Hematopoietic multipotent progenitor cell treated with erythropoietin and hydrocortisone succinate and interleukin-3 and kit ligand, for 8 days (in vitro differentiated cells): Measurements from ENCODE around the gene CNKSR1.
A peak's percentile ranks its signal among the peaks of the same experiment; 100 is the strongest.

Source experiments
- DNase-seq: peaks from one replicate; pipeline ENCODE4 v3.0.0-alpha.2; 2015

The CNKSR1 gene, protein sequence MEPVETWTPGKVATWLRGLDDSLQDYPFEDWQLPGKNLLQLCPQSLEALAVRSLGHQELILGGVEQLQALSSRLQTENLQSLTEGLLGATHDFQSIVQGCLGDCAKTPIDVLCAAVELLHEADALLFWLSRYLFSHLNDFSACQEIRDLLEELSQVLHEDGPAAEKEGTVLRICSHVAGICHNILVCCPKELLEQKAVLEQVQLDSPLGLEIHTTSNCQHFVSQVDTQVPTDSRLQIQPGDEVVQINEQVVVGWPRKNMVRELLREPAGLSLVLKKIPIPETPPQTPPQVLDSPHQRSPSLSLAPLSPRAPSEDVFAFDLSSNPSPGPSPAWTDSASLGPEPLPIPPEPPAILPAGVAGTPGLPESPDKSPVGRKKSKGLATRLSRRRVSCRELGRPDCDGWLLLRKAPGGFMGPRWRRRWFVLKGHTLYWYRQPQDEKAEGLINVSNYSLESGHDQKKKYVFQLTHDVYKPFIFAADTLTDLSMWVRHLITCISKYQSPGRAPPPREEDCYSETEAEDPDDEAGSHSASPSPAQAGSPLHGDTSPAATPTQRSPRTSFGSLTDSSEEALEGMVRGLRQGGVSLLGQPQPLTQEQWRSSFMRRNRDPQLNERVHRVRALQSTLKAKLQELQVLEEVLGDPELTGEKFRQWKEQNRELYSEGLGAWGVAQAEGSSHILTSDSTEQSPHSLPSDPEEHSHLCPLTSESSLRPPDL

DNA sequence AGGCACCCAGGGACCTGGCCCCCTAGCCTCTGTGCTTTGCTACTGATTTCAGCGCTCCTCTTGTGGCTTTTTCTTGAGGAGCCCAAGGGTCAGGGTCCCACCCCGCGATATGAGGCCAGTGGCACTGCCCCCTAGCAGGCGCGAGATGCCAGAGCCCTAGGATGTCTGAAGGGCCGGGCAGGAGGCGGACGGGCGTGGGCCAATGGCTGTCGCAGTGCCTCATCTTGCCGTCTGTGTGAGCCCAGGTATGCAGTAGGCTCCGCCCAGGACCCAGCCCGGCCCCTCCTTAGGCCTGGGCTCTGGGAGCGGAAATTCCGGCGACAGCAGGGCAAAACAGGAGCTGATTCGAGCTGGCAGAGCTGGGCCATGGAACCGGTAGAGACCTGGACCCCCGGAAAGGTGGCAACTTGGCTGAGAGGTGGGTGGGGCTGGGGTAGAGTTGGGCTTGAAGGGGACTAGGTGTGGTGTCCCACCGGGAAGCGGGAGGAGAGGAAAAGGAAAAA is at the start of gene CNKSR1:
Gene CNKSR1, plus strand, starts transcription at position 310 of the 503 bp plus-strand sequence. Its CDS starts 57 bp downstream, at position 367.
- no peak for DNase-seq

DNA sequence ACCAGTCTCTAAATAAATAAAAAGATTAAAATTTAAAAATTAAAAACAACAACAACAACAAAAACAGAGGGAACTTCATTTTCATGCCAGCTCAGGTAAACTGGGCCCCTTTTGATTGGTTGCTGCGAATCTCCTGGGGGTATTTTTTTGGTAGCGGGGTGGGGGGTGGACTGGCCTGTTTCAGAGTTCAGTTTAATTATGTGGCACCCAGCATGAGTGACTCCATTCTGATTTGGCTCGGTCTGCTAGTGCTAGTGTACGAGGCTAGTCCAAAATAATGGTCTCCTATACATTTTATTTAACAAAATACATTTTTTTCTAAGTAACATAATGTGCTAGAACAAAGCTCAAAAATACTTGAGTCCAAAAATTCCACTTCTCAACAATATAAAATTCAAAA is 47.5 kb upstream of the CNKSR1 start:
- DNase-seq: no peak

DNA sequence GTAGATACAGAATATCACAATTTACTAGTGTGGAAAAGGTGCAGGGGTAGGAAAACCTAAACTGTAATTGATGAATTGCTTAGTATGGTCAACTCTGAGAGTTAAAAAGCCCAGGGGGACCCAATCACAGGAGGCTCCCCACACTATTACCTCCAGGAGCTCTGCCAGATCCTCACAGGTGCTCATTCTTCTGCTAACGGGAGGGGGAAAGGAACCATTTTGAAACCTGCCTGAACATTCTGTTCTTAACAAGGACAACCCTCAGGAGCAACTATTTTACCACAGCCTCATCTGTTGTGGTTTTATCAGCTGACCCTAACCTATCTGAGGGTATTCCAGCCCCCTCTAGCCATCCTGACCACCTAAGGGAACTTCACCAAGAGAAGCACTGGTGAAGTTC is 46.6 kb upstream of the CNKSR1 start:
- no peak for DNase-seq

DNA sequence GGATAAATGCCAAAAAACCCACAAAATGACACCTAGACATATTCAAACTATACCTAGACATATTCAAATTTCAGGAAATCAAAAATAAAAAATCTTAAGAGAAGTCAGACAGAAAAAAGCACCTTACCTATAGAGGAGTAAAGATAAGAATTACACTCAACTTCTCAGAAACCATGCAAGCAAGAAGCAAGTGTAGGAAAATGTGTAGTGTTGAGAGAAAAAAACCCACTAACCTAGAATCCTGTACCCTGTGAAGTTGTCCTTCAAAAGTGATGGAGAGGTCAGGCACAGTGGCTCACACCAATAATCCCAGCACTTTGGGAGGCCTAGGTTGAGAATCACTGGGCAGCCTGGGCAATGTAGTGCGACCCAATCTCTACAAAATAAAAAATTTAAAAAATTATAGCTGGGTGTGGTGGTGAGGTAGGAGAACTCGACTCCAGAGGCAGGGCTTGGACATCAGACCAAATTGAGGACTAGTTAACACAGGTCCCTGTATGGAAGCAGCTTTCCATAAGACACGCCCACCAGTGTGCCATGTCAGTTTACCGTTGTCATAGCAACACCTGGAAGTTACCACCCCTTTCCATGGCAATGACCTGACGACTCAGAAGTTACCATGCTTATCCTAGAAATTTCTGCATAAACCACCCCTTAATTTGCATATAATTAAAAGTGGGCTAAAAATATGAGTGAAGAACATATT is 45.0 kb upstream of the CNKSR1 start:
- peak; percentile 64 for DNase-seq

DNA sequence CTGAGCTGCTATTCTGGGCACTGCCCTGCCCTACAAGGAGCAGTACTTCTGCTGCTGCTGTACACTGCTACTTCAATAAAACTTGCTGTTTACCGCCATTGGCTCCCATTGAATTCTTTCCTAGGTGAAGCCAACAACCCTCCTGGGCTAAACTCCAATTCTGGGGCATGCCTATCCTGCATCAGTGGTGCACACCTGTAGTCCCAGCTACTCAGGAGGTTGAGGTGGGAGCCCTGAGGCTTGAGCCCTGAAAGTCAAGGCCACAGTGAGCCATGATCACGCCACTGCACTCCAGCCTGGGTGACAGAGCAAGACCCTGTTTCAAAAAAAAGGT is 44.5 kb upstream of the CNKSR1 start:
- no peak for DNase-seq

DNA sequence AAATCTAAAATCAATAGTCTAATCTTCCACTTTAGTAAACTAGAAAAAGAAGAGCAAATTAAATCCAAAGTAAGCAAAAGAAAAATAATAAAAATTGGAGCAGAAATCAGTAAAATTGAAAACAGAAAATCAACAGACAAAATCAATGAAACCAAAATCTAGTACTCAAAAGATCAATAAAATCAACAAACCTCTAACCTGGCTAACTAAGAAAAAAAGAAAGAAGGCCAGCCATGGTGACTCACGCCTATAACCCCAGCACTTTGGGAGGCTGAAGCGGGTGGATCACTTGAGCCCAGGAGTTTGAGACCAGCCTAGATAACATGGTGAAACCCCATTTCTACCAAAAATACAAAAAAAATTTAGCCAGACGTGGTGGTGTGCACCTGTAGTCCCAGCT is 42.8 kb upstream of the CNKSR1 start:
- no peak for DNase-seq

DNA sequence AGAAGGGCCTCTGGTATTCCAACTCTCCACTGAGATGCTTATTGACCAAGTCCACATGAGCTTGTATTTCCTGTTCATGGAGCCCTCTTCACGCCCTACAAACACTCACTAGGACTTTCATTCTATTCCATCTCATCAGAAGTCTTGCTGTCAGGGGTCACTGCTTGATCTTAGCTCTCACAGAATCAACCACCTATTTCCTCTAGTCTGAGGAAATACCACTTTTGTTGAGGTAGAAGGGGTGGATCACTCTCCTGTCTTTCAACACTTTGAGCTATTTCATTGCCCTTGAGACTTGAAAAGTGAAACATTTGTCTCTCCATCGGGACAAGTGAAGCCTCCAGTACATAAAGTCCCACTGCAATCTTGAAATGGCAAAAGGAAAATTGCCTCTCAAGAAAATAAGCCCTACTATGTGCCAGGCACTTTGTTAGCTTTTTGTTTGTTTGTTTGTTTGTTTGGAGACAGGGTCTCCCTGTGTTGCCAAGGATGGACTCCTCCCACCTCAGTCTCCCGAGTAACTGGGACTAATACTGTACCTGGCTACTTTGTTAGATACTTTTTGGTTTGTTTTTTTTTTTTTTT is 38.2 kb upstream of the CNKSR1 start:
- no peak for DNase-seq

DNA sequence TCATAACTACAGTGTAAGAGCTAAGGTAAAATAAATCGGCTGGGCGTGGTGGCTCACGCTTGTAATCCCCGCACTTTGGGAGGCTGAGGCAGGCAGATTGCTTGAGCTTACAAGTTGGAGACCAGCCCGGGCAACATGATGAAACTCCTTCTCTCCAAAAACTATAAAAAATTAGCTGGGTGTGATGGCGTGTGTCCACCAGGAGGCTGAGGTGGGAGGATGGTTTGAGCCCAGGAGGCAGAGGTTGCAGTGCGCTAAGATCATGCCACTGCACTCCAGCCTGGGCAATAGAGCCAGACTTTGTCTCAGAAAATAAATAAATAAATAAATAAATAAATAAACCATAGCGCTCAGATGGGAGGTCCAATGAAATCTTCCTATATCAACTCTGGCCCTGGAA is 35.1 kb upstream of the CNKSR1 start:
- DNase-seq: no peak

DNA sequence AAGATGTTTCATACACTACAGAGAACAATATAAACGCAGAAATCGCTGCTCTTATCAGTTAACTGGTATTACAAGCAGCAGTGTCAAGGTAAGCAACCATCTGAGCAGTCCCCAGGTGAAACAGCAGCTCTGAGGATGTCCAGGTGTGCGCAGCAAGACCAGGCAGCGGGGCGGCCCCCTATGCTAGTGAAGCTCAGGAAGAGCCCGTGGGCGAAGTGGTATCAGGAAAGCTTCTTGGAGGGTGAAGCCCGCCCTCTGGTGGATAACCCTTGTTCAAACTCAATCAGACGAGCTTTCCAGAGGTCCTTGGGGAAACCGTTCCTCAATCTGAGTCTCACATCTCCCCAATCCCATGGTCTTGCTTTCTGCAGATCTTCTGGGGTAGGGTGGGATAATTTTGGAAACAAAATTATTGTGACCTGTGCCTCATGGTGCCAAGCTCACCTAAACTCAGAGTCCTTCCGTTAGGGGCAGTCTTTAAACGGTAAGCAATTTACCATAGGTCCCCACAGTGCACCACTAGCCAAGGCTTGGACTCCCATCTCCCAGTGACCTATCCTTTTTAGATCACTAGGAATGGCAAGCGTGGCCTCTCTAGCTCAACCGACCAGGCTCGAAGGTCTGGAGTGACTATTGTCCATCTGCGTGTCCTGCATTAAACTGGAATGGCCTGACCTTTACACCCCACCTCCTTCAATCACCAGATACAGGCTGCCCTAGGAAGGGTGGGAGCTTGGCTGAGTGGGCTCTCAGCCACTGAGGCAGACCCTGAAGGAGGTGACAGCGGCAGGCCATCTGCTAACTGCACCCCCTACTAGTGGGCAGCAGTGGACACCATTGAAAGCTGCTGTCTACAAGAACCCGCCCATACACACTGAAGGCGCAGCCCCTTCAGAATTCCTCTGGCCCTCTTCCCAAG is 32.0 kb upstream of the CNKSR1 start:
- DNase-seq: peak; percentile 91

DNA sequence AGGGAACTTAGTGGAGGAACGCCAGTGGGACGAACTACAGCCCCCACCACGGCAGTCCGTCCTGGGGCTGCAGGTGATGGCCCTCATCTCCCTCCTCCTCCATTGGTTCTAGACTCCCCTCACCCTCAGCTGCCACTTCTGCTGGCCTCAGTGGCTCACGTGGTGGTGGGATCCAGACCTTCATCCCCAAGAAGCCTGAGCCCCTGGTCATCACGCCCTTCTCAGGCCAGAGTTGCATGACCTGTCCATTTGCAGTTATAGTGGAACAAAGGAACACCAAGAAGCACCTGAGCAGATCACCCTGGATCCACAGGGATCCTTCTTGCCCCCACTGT is 31.4 kb upstream of the CNKSR1 start:
- DNase-seq: no peak

DNA sequence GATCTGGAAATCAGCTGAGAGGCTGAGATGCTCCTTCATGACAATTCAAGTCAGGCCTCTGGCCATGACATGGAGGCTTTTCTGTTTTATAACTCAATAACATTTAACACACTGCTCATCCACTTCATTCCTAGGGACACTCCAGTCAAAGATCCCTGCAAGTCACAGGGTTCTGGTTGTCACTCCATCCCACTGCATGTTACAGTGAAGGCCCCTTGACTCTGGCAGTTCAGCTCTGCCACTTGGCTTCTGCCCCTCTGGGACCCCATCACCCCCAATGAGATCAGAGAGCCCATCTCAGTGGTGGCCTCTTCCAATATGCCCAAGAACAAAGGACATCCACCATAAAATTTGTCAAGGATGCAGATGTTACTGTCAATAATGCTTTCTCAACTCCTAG is 28.4 kb upstream of the CNKSR1 start:
- DNase-seq: no peak

DNA sequence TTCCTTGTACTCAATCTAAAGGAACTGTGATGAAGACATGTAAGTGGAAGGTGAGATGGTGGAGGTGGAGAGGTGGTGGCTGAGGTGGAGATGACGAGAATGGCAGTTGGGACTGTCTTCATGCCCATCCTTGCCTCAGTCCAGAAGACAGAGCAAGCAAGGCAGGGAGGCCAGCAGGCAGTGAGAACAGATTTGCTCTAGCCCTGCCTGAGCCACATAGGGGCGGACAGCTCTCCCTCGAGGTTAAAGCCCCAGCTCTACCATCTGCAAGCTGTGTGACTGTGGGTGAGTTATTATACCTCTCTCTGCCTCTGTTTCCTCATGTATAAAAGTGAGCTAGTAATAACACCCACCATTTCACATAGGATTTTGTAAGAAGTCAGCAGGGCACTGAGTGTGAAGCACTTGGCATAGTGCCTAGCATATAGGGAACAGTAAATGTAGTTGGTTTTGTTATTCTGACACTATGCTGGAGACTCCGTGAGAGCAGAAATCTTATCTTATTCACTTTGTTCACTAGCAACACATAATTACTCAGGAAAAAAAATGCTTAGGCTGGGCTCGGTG is 23.2 kb upstream of the CNKSR1 start:
- no peak for DNase-seq

DNA sequence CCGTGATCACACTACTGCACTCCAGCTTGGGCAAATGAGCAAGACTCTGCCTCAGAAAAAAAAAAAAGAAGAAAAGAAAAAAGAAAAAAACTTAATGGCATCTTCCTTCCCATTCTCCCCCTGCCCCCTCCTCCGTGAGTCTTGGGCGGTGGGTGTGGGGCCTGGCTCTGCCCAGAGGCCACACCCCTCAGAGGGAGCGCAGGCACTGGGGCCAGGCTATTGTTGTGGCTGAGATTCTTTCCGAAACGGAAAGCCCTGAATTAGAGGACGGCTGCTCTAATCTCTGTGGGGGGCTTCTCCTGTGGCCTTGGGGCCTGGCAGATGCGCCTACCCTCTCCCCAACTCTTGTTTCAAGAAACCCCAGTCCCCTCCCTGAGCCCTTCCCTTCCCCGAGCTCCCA is 22.5 kb upstream of the CNKSR1 start:
- no peak for DNase-seq

DNA sequence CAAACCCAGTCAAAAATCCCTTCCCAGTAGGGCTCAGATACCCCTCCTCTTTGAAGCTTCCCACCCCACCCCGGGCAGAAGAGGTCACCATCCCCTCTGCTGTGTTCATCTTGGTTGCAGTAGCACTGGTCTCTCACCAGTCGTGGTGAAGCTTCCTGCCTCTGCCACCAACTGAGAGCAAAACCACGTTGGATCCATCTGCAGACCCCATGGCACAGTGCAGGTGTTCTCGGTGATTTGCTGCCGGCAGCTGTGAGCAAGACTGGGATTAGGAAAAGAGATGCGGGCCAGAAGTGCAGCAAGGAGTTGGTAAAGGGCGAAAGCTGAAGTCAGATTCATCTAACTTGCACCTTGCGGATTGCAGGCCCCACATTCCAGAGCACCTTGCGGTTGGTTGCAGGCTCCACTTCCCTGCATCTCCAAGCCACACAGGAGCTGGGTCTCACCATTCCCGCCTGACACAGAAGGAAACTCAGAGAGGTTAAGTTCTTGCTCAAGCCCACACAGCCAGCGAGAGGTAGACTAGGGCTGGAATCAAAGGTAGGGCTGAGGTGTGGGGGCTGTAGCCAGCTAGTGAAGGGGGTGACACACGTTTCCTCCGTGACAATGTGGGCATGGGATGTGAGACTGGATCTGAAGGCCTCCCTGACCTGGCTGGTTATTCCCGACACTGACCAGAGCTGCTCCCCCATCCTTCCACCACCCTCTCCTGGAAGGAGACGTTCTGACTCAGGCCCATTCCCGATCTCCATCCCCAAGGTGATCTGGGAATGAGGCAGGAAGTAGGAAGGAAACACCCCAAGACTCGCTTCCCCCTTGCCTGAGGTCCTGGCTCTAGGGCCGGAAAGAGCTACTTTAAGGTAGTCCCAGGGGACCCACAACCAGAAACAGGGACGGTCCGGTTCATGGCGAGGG is 21.7 kb upstream of the CNKSR1 start:
- DNase-seq: no peak

DNA sequence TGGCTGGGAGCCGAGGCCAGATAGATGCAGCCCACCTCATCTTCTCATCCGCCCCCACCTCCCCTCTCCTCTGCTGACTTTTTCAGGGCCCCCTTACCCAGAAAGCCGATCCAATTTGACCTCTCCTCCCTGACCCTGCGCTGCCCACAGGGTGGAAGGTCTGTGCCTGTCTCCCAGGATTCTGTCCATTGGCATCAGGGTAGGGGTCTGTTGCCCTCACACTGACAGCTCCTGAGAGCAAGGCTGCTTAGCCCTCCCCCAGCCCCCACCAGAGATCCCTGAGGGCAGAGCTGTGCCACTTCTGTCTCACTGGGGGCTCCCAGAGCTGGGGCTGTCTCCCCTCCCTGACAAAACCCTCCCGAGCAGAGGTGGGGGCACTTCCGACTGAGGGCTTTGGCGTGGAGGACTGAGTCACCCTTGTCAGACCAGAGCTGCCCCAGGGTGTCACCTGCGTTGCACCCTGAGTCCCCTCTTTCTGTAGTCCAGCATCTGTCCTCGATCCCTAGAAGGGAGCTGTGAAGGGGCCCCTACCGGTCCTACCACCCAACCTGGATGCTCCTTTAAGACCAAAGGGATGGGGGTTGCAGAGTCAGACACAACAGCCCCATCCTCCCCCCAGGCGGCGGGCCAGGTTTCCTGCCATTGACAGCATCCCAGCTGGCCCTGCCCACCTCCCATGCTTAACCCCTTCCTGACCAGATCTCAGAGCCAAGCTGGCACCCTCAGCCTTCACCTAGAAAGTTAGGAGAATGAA is 20.8 kb upstream of the CNKSR1 start:
- DNase-seq: no peak

DNA sequence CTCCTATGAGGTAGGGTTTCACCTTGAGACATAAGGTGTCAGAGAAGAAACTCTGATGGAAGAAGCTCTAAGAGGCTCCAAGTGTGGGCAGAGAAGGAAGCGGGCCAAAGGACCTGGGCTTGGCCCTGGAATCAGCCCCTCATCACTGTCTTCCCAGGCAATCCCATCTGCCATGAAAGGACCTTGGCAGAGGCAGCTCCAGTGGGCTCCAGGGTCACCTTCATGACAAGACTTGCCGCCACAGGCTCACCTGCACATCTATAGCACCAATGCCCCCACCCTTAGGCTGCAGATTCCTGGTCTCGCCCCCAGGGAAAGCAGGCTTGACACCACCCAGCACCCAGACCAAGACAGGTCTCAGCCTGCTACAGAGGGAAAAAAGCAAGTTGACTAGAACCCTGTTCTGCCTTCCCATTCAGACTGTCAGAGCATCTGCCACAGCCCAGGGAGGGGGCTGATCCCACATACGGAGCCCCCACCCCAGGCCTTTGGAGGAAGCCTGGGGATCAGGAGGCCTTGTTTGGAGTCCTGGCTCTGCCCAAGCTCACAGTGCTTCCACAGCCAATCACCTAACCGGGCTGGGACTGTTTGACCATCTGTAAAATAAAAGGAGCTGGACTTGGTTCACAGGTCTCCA is 18.9 kb upstream of the CNKSR1 start:
- DNase-seq: no peak

DNA sequence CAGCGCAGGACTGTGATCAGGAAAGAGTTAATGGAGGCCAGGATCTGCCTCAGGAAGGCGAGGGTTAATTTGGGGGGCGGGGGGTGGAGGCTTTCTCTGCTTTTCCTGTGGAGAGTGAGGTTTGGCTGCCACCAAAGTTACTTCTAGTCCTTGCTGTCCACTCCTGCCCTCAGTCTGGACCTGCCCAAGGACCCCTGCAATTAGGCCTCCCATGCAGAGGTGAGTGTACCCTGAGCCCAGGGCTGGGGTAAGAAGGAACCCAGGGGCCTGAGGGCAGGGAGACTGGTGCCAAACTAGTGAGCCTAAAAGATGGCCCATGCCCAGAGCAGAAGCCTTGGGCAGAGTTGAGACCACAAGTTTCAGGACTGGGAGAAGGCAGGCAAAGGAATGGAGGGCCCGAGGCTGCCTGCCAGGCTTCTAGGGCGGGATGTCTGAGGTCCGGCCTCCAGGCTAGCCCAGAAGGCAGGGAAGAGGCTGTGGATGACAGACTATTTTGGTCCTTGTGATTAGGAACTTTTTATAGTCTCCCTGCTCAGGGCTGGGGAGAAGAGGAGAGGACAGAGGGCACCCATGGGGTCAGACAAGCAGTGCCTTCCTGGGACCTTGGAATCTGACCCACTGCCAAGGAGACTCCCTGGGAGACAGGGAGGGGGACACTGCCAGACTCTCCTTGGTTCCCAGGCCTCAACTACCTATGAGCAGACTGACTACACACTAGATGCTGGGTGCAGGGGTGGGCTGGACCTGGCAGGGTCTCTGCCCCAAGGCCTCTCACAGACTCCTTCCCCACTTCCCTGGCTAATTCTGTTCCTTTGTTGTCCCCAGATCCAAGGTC is 18.2 kb upstream of the CNKSR1 start, which contains the start of gene FAM110D:
Gene FAM110D, plus strand, starts transcription at position 172 of the 835 bp plus-strand sequence. CDS start 2,213 bp downstream, outside the sequence.
- DNase-seq: no peak

DNA sequence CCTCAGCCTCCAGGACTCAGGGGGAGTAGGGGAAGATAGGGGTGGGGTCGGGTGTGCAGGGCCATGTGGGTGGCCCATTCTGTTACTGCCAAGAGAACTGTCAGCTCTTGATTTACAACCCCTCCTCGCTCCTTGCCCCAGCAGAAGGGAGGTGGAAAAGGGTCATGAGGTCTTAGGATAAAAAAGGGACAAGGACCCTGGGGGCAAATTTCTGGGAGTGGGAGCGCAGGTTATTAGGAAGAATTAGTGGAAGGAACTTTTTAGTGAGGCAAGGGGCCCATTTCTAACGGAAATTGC is 17.6 kb upstream of the CNKSR1 start:
- no peak for DNase-seq
